ENCODE results near the gene WDR64. TPM values are rescaled to one million over a fixed set of nuclear protein-coding genes. Genes with fewer than 3 reads are reported as not detected.

The WDR64 gene
- total and polyA plus RNA-seq, 2 of the 13 experiments (the other 11 are each of a cell fraction or from before 2014, with no cell fraction given) = not detected

- no peak for TF ChIP-seq KIAA2018 (CRISPR knock-in tag; IDR thresholded peaks at IDR 0.05; ENCODE audit: borderline replicate concordance)
- no peak for TF ChIP-seq ZNF34 (CRISPR knock-in tag; IDR thresholded peaks at IDR 0.05; ENCODE audit: borderline replicate concordance)
- no peak for TF ChIP-seq RBAK (CRISPR knock-in tag; IDR thresholded peaks at IDR 0.05)
- peak; percentile 27; the same call in 1 of the 2 replicates for TF ChIP-seq ZNF704 (CRISPR knock-in tag; IDR thresholded peaks at IDR 0.05; ENCODE audit: borderline replicate concordance)
- no peak for TF ChIP-seq TP53 (CRISPR knock-in tag; conservative IDR thresholded peaks at IDR 0.05)
- TF ChIP-seq ZNF563 (CRISPR knock-in tag; IDR thresholded peaks at IDR 0.05) = no peak
- TF ChIP-seq PREB (CRISPR knock-in tag; IDR thresholded peaks at IDR 0.05) = no peak
- 0 out of 2 replicates have a peak, but pooled peaks have one; percentile 18 for TF ChIP-seq PAXIP1 (CRISPR knock-in tag; conservative IDR thresholded peaks at IDR 0.05)
- TF ChIP-seq FOXO1 (CRISPR knock-in tag; IDR thresholded peaks at IDR 0.05) = no peak
- TF ChIP-seq NR0B2 (CRISPR knock-in tag; IDR thresholded peaks at IDR 0.05) = no peak
These were observed 11.8 kb upstream of the WDR64 start, which contains the start of the genes CHML and OPN3 (continued) for GRCh38 chr1:241640149-241640866.
